H1 (cell line): ENCODE data around the gene HMSD. TPM values are rescaled to one million over a fixed set of nuclear protein-coding genes. Genes with fewer than 3 reads are reported as not detected.

Source experiments
- CTCF ChIA-PET: fragments of 300-600 bp; sonication (Branson Sonifier 250); formaldehyde crosslinking; loops from one replicate; lab custom pipeline; 2021; ENCODE audit not compliant: partially characterized antibody; lab: Charles Lee
- POLR2A ChIA-PET: fragments of 300-600 bp; sonication (Branson Sonifier 250); formaldehyde crosslinking; loops from one replicate; lab custom pipeline; 2021; ENCODE audit warnings: inconsistent platforms; ENCODE audit not compliant: partially characterized antibody; lab: Charles Lee
- DNase-seq, 2 experiments: peaks; one replicate each; pipeline versions ENCODE4 v3.0.0 to v3.0.0-alpha.2; 2010 to 2022; ENCODE audit warnings: low spot score in 2 of 2, low read depth in 1 of 2, mixed read lengths in 1 of 2
- FAIRE-seq: peaks from 2 replicates; lab custom pipeline; 2011; peaks lifted over from hg19 to GRCh38; lab: Jason Lieb, UNC
- H2AFZ ChIP-seq: 2 replicates; pipeline ENCODE4 v1.8.1; 2012; ENCODE audit warnings: low read length, inconsistent platforms
- H2AK5ac ChIP-seq: 2 replicates; pipeline ENCODE4 v1.6.1; 2013; ENCODE audit warnings: low read depth, low read length
- H2BK120ac ChIP-seq: replicated peaks from 2 replicates; pipeline ENCODE3; 2013; ENCODE audit warnings: low read depth, low read length, inconsistent platforms
- H2BK12ac ChIP-seq: 2 replicates; pipeline ENCODE4 v1.6.1; 2013; ENCODE audit warnings: low read depth, low read length
- H2BK15ac ChIP-seq: 2 replicates; pipeline ENCODE4 v1.6.1; 2013; ENCODE audit warnings: low read length
- H2BK20ac ChIP-seq: 2 replicates; pipeline ENCODE4 v1.6.1; 2013; ENCODE audit warnings: low read length
- H2BK5ac ChIP-seq: 2 replicates; pipeline ENCODE4 v1.6.1; 2013; ENCODE audit warnings: low read depth, low read length
- H3K14ac ChIP-seq: 2 replicates; pipeline ENCODE4 v1.6.1; 2013; ENCODE audit warnings: inconsistent platforms; ENCODE audit not compliant: insufficient read length
- H3K18ac ChIP-seq: 2 replicates; pipeline ENCODE4 v1.6.1; 2013; ENCODE audit warnings: low read length; ENCODE audit errors: extremely low read depth
- H3K23ac ChIP-seq: 2 replicates; pipeline ENCODE4 v1.6.1; 2013; ENCODE audit warnings: inconsistent platforms; ENCODE audit not compliant: insufficient read length
- H3K23me2 ChIP-seq: 2 replicates; pipeline ENCODE4 v1.6.1; 2013; ENCODE audit warnings: low read depth, low read length
- H3K27ac ChIP-seq: 2 replicates; pipeline ENCODE4 v1.6.1; 2011; ENCODE audit warnings: low read depth, low read length, inconsistent platforms
- H3K27me3 ChIP-seq, 4 experiments: replicated peaks in 1 of 4; 1 replicate in 1 of 4; 2 replicates in 3 of 4; pipeline versions ENCODE4 v1.6.1 to v1.8.1; 2011 to 2013; ENCODE audit warnings: low read length in 3 of 4, mild to moderate bottlenecking in 3 of 4, inconsistent platforms in 2 of 4, mixed read lengths in 2 of 4, moderate library complexity in 1 of 4; ENCODE audit not compliant: control insufficient read depth in 3 of 4, insufficient read depth in 3 of 4; ENCODE audit errors: extremely low read depth in 1 of 4
- H3K36me3 ChIP-seq, 4 experiments: 2 replicates each; pipeline versions ENCODE4 v1.6.1 to v1.8.1; 2011 to 2013; ENCODE audit warnings: mild to moderate bottlenecking in 4 of 4, low read length in 3 of 4, moderate library complexity in 2 of 4, control low read depth in 1 of 4, inconsistent platforms in 1 of 4; ENCODE audit not compliant: insufficient read depth in 4 of 4, control insufficient read depth in 2 of 4
- H3K4ac ChIP-seq: replicated peaks from 2 replicates; pipeline ENCODE3; 2013; ENCODE audit warnings: low read length, low read depth, mixed read lengths, inconsistent platforms; ENCODE audit not compliant: insufficient read length
- H3K4me1 ChIP-seq, 4 experiments: replicated peaks in 1 of 4; 1 replicate in 1 of 4; 2 replicates in 3 of 4; pipeline versions ENCODE4 v1.6.1 to v1.8.1; 2011 to 2013; ENCODE audit warnings: low read length in 3 of 4, inconsistent platforms in 2 of 4, mixed read lengths in 1 of 4; ENCODE audit not compliant: insufficient read depth in 4 of 4, control insufficient read depth in 3 of 4
- H3K4me2 ChIP-seq, 2 experiments: 2 replicates each; pipeline versions ENCODE4 v1.6.1 to v1.8.1; 2011 to 2013; ENCODE audit warnings: low read depth in 2 of 2, low read length in 2 of 2, control low read depth in 1 of 2, inconsistent platforms in 1 of 2, mild to moderate bottlenecking in 1 of 2; ENCODE audit not compliant: insufficient read depth in 1 of 2
- H3K4me3 ChIP-seq, 4 experiments: fragments of 200-600, 300-600 bp in 1 of 4; sonication (generic), shearing (Covaris generic), sonication (Bioruptor Twin) in 1 of 4; 2 replicates each; pipeline versions ENCODE4 v1.5.1 to v1.8.1; 2011 to 2016; ENCODE audit warnings: low read length in 4 of 4, low read depth in 3 of 4, control low read depth in 2 of 4, inconsistent platforms in 2 of 4, mild to moderate bottlenecking in 2 of 4, mixed read lengths in 1 of 4, moderate library complexity in 1 of 4; ENCODE audit not compliant: insufficient read depth in 2 of 4; ENCODE audit errors: extremely low read depth in 1 of 4
- H3K56ac ChIP-seq: replicated peaks from 2 replicates; pipeline ENCODE3; 2013; ENCODE audit warnings: low read depth, mild to moderate bottlenecking, mixed read lengths, low read length, inconsistent platforms; ENCODE audit not compliant: insufficient read length
- H3K79me1 ChIP-seq: 2 replicates; pipeline ENCODE4 v1.6.1; 2013; ENCODE audit warnings: low read depth, low read length, control low read depth
- H3K79me2 ChIP-seq, 2 experiments: 2 replicates each; pipeline versions ENCODE4 v1.6.1 to v1.8.1; 2012 to 2013; ENCODE audit warnings: low read length in 2 of 2, mild to moderate bottlenecking in 2 of 2, inconsistent platforms in 1 of 2; ENCODE audit not compliant: insufficient read depth in 2 of 2, control insufficient read depth in 1 of 2
- H3K9ac ChIP-seq, 4 experiments: replicated peaks in 1 of 4; 1 replicate in 1 of 4; 2 replicates in 3 of 4; pipeline versions ENCODE4 v1.6.1 to v1.8.1; 2011 to 2013; ENCODE audit warnings: low read depth in 3 of 4, low read length in 3 of 4, control low read depth in 2 of 4, mild to moderate bottlenecking in 2 of 4, moderate library complexity in 2 of 4, inconsistent platforms in 1 of 4; ENCODE audit errors: extremely low read depth in 1 of 4
- H3K9me3 ChIP-seq, 2 experiments: 2 replicates each; pipeline versions ENCODE4 v1.6.1 to v1.8.1; 2012 to 2013; ENCODE audit warnings: mild to moderate bottlenecking in 2 of 2, moderate library complexity in 2 of 2, control low read depth in 1 of 2, inconsistent platforms in 1 of 2, low read depth in 1 of 2, low read length in 1 of 2, mixed read lengths in 1 of 2; ENCODE audit not compliant: insufficient read depth in 2 of 2
- H4K20me1 ChIP-seq, 2 experiments: replicated peaks in 1 of 2; 2 replicates each; pipeline versions ENCODE3 to v1.8.1; 2011 to 2013; ENCODE audit warnings: inconsistent platforms in 2 of 2, low read length in 2 of 2, mild to moderate bottlenecking in 1 of 2; ENCODE audit not compliant: insufficient read depth in 2 of 2, control insufficient read depth in 1 of 2
- H4K5ac ChIP-seq: 2 replicates; pipeline ENCODE4 v1.6.1; 2013; ENCODE audit warnings: low read length, low read depth, mixed read lengths, inconsistent platforms; ENCODE audit not compliant: insufficient read length
- H4K8ac ChIP-seq: 2 replicates; pipeline ENCODE4 v1.8.0; 2013; ENCODE audit warnings: mild to moderate bottlenecking, moderate library complexity, low read length, inconsistent platforms; ENCODE audit not compliant: insufficient read depth; ENCODE audit errors: extremely low read depth
- H4K91ac ChIP-seq: replicated peaks from 2 replicates; pipeline ENCODE3; 2013; ENCODE audit warnings: low read length, mixed read lengths, inconsistent platforms; ENCODE audit not compliant: insufficient read length
- JUND ChIP-seq: IDR thresholded peaks from 2 replicates; pipeline ENCODE4 v1.6.1; 2011; ENCODE audit warnings: mild to moderate bottlenecking, improper control_type of control experiment, low read length
- SAP30 ChIP-seq: fragments of 300-600 bp; sonication (generic); IDR thresholded peaks from 2 replicates; pipeline ENCODE4 v1.7.1; 2012; ENCODE audit warnings: low read length, moderate library complexity, mild to moderate bottlenecking, inconsistent platforms; ENCODE audit not compliant: insufficient read depth, insufficient replicate concordance
- SP1 ChIP-seq: IDR thresholded peaks from 2 replicates; pipeline ENCODE4 v1.6.1; 2011; ENCODE audit warnings: low read depth, low read length
- WGBS, 2 experiments: shearing (Covaris generic) in 1 of 2; methylation state at CpG; one replicate each; pipeline versions ENCODE4 v1.1.6 to v1.1.7; 2013 to 2015; ENCODE audit warnings: low lambda C conversion rate in 2 of 2, mixed read lengths in 2 of 2, inconsistent platforms in 1 of 2, low coverage in 1 of 2, missing lambda C conversion rate in 1 of 2; ENCODE audit not compliant: insufficient replicate concordance in 2 of 2, insufficient coverage in 1 of 2, insufficient read length in 1 of 2; ENCODE audit errors: extremely low coverage in 1 of 2, missing lambda C conversion rate in 1 of 2; 5-methylcytosine and 5-hydroxymethylcytosine counted together
- polyA plus RNA-seq, 7 experiments: library from polyadenylated mRNA; depleted of rRNA in 3 of 7; stranded (reverse) in 5 of 7; unstranded in 2 of 7; fragments of >200 nt in 5 of 7; fragments of 200-250 nt in 2 of 7; gene quantifications; 1 replicate in 5 of 7; 2 replicates in 1 of 7; 4 replicates in 1 of 7; pipeline versions ENCODE4 v1.2.1 to v1.2.3, GENCODE V29; 2011 to 2013; ENCODE audit warnings: missing spikeins in 2 of 7, mixed read lengths in 2 of 7
- total RNA-seq: library from RNA; stranded (reverse); fragmentation: NEBNext Ultra II Directional; extraction: Animal tissue kit (Norgen Biotek cat#: 25700); gene quantifications from 2 replicates; pipeline ENCODE4 v1.2.1, GENCODE V29; 2021

Gene HMSD
- total and polyA plus RNA-seq, 2 of the 8 experiments (the other 6 are each of a cell fraction or from before 2014, with no cell fraction given), result 1.3 to 3.0 TPM

- Histone ChIP-seq H3K23me2 (no peaks in the 10 kb centered on the region), H3K27me3 (no peaks in the 10 kb centered on the region), H3K9me3 (no peaks in the 10 kb centered on the region), H2AK5ac (no peak overlapping the region), H3K4me3 (no peak overlapping the region), H2BK20ac (no peak overlapping the region), H4K91ac (no peak overlapping the region), H4K20me1 (no peaks in the 10 kb centered on the region), H3K4ac (no peak overlapping the region), H2BK5ac (no peak overlapping the region), H4K8ac (no peak overlapping the region), H3K18ac (no peak overlapping the region), H2BK12ac (no peak overlapping the region), H3K56ac (no peak overlapping the region), H3K14ac (no peak overlapping the region), H3K4me1 (no peaks in the 10 kb centered on the region), H3K27ac (no peak overlapping the region), H2BK120ac (no peak overlapping the region), H3K36me3 (no peaks in the 10 kb centered on the region), H3K23ac (no peak overlapping the region), H3K79me2 (no peaks in the 10 kb centered on the region), H2BK15ac (no peak overlapping the region), H3K4me2 (no peak overlapping the region), H2AFZ (no peak overlapping the region), H4K5ac (no peak overlapping the region), H3K79me1 (no peaks in the 10 kb centered on the region), H3K9ac (no peak overlapping the region)
- TF ChIP-seq JUND (no peak), SP1 (no peak), SAP30 (no peak)
- DNase-seq (no peak), FAIRE-seq (no peak)
- CTCF ChIA-PET, result interaction anchor here (0.7 to 2.9 kb wide), 4 partner anchors 9 to 46 kb away, joined by 3 to 7 read pairs (median 3); no protein-coding TSS in a partner anchor
- 88% methylated on average over 3 of the region's 3 CpGs; no CpG with 5 or more reads in 1 of the 2 experiments for whole genome bisulfite sequencing, 2 experiments
- POLR2A ChIA-PET, result no interaction called here
Measured at GRCh38 chr18:64009305-64009704, 60.2 kb downstream of the HMSD start.

Other genes starting within 250 kb of the HMSD start
- not detected in 2 replicates for gene SERPINB11, start 246.3 kb upstream of the HMSD start, total RNA-seq
- gene SERPINB11, start 246.3 kb upstream of the HMSD start, polyA plus RNA-seq (2011; rRNA removed), result not detected in 2 replicates
- gene SERPINB7, start 173.9 kb upstream of the HMSD start, total RNA-seq, result not detected in 2 replicates
- not detected in 2 replicates for gene SERPINB7, start 173.9 kb upstream of the HMSD start, polyA plus RNA-seq (2011; rRNA removed)
- not detected in 2 replicates for gene SERPINB2, start 61.6 kb upstream of the HMSD start, total RNA-seq
- not detected in 2 replicates for gene SERPINB2, start 61.6 kb upstream of the HMSD start, polyA plus RNA-seq (2011; rRNA removed)
- not detected in 2 replicates for gene SERPINB10, start 41.3 kb upstream of the HMSD start, total RNA-seq
- gene SERPINB10, start 41.3 kb upstream of the HMSD start, polyA plus RNA-seq (2011; rRNA removed), result not detected in 2 replicates
- gene SERPINB8, start 20.8 kb downstream of the HMSD start, total RNA-seq, result 0.50 and 1.2 TPM in 2 replicates
- gene SERPINB8, start 20.8 kb downstream of the HMSD start, polyA plus RNA-seq (2011; rRNA removed), result 0.27 and 0.42 TPM in 2 replicates
- not detected in 2 replicates for gene LINC00305, start 199.8 kb downstream of the HMSD start, total RNA-seq
- not detected in 2 replicates for gene LINC00305, start 199.8 kb downstream of the HMSD start, polyA plus RNA-seq (2011; rRNA removed)